GM18499 (cell line): ENCODE results near the gene C5.

ENCODE experiments used
- ATAC-seq: cut with Tn5 transposase; IDR thresholded peaks from one replicate; pipeline ENCODE4 v1.9.1; 2021; ENCODE audit warnings: moderate number of reproducible peaks; ENCODE audit not compliant: insufficient read depth, unreplicated experiment

The C5 gene

GRCh38 chr9:120928015-120928482 lies 122.0 kb downstream of the C5 start:
- no peak for ATAC-seq

GRCh38 chr9:120927269-120928014 lies 122.6 kb downstream of the C5 start:
- ATAC-seq: no peak

GRCh38 chr9:120926397-120926928 lies 123.6 kb downstream of the C5 start, which contains the start of gene TRAF1:
Gene TRAF1, minus strand, starts transcription at chr9:120926796. Its CDS starts 721 bp downstream, at chr9:120926075.
- peak; percentile 13 for ATAC-seq

- ATAC-seq: peak; percentile 25
Observed at GRCh38 chr9:120925535-120926396, 124.3 kb downstream of the C5 start.

- ATAC-seq: no peak
Observed at GRCh38 chr9:120924698-120925534, 125.2 kb downstream of the C5 start.

- ATAC-seq: no peak
Observed at GRCh38 chr9:120923620-120924328, 126.3 kb downstream of the C5 start.

GRCh38 chr9:120922404-120923195 lies 127.5 kb downstream of the C5 start:
- no peak for ATAC-seq

GRCh38 chr9:120921661-120922181 lies 128.4 kb downstream of the C5 start:
- no peak for ATAC-seq

- no peak for ATAC-seq
Observed at GRCh38 chr9:120920806-120921178, 129.3 kb downstream of the C5 start.

- no peak for ATAC-seq
Observed at GRCh38 chr9:120919843-120920805, 130.0 kb downstream of the C5 start.

- no peak for ATAC-seq
Observed at GRCh38 chr9:120918931-120919842, 130.9 kb downstream of the C5 start.

- ATAC-seq: no peak
Observed at GRCh38 chr9:120917929-120918762, 131.9 kb downstream of the C5 start.

GRCh38 chr9:120916991-120917880 lies 132.8 kb downstream of the C5 start:
- no peak for ATAC-seq

GRCh38 chr9:120916588-120916987 lies 133.5 kb downstream of the C5 start:
- ATAC-seq: no peak
